HG03558 (cell line): ENCODE measurements around the gene BRD1.
"Not testable (repeated sequence)": the region's sequence is repeated elsewhere in the genome, so short reads cannot be mapped to it uniquely, and the experiment has no call there.

Experiments used
- ATAC-seq: cut with Tn5 transposase; IDR thresholded peaks from one replicate; pipeline ENCODE4 v1.9.1; 2021; ENCODE audit warnings: moderate number of reproducible peaks; ENCODE audit not compliant: unreplicated experiment; ENCODE audit errors: extremely low read depth

Gene BRD1

DNA sequence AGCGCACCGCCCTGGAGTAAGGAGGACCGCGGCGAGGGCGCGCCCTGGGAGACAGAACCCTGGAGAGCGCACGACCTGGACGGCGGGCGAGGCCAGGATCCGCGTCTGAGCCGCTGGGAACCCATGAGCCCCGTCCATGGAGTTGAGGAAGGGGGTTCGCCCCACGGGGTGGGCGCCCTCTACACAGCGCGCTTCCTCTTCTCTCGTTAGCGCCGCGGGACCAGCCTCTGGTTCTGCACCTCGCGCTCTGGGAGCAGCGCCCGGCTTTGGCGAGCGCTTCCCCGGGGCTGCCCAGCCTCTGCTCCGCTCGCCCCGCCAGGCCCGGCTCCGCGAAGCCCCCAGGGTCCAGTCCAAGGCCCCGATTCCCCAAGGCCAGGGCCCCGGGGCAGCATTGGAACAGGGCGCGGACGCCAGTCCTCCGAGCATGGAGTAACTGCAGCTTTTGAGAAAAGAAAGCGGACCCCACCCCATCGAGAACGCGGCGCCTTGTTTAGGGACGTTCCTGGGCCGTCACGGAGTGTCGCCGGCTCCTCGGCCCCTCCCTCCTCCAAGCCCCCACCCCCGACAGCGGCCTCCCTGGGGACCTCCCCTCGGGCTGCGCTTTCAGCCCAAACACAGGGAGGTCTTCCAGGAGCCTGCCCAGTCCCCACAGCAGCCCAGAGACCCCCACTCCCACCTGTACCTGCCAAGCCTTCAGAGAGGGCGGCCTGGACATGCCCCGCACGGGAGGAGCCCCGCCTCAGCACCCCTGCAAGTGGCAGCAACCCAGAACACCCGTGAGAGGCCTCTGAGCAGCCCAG is 56.2 kb downstream of the BRD1 start:
- no peak for ATAC-seq

- no peak for ATAC-seq
Measured at GRCh38 chr22:49770547-49771265, 57.0 kb downstream of the BRD1 start.

GRCh38 chr22:49769691-49770546 is 57.8 kb downstream of the BRD1 start:
- ATAC-seq = no peak

GRCh38 chr22:49768951-49769690 is 58.6 kb downstream of the BRD1 start:
- ATAC-seq = no peak

DNA sequence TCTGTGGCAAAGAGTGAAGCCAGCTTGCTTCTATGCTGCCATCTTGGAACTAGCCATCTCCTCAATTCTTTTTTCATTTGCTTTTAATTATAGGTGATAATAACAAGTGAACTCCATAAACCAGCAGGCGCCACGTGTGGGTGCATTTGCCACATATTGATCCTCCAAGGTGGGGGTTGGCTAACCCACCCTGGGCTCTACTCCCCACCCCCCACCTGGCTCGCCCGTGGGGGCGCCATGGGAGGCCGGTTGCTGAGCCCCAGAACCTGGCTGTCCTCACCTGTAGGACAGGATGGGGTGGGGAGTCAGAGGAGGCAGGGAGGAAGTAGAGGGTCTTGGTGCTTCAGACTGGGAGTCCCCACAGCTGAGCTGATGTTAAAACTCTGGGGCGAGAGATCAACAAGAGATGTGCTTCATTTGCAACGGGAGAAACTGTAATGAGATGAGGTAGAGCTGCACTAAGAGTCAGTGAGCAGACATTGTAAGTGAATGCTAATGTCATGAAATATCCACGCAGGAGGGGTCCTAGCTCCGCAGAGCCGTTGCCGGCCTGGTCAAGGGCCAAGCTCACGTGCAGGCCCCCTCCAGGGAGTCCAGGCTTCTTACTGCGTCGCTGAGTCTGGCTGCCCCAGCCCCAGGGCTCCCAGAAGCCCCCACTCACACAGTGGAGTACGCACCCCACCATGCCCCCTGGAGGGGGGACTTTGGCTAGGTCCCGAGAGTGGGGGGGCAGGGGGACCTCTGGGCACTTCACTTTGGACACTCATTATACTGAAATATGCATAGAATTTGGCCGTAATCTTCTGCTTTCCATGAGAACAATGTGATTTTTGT is 59.4 kb downstream of the BRD1 start:
- no peak for ATAC-seq

GRCh38 chr22:49767355-49768062 is 60.2 kb downstream of the BRD1 start:
- ATAC-seq = no peak

- ATAC-seq = no peak
Measured at GRCh38 chr22:49765951-49766350, 61.7 kb downstream of the BRD1 start.

GRCh38 chr22:49765091-49765771 is 62.4 kb downstream of the BRD1 start:
- no peak for ATAC-seq

DNA sequence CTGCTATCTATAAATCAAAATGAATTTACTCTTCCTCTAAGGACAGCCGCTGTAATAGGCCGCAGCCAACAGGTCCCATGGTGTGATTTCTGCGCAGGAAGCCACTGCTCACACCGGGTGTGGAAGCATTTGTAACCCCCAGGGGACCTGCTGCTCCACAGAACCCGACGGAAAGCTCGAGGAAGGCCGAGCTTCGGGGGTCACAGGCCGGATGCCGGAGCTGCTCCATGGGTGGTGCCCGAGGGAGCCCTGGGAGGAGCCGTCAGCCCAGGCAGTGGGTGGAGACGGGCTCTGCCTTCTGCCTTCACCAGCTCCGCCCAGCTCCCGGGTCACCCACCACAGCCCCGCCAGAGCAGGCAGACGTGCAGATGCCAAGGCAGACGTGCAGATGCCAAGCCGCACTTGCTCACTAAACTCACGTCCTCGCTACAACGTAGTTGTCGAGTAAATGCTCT is 63.5 kb downstream of the BRD1 start:
- ATAC-seq = no peak

DNA sequence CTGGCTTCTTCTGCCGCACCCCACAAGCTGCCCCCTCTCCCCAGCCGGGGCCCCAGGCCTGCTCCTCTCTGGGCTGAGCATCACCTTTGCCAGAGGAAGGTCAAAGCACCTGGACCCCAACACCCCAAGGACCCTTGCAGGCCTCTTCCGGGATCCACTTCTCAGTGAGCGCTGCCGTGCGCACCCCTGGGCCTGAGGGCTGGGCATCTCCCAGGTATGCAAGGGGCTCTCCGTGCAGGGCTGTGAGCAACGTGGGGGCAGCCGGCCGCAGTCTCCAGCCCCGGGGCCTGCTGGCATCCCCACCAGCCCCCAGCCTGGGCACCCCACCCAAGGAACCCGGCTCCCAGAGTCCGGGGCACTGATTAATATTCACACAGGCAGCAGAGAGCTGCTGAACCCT is 64.0 kb downstream of the BRD1 start:
- no peak for ATAC-seq

DNA sequence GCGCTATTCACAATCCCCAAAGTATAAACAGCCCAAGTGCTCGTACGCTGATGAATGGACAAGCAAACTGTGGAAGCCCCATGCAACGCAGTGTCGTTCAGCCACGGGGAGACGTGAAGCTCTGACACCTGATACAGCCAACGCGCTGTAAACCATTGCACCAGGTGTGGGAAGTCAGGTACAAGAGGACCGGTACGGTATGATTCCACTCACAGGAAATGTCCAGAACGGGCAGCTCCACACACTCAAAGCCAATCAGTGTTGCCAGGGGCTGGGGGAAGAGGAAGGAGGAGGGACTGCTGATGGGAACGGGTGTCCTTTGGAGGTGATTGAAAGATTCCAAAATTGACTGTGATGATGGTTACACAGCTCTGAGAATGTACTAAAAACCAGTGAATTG is 64.5 kb downstream of the BRD1 start:
- ATAC-seq = no peak

DNA sequence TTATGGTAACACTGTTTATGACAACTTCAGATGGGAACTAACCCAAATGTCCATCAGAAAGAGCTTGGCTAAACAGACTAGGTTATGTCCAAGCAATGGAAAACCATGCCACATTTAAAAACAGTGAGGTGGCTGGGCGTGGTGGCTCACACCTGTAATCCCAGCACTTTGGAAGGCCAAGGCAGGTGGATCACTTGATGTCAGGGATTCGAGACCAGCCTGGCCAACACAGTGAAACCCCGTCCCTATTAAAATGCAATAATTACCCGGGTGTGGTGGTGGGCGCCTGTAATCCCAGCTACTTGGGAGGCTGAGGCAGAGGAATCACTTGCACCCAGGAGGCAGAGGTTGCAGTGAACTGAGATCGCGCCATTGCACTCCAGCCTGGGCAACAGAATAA is 65.1 kb downstream of the BRD1 start:
- not testable (repeated sequence) for ATAC-seq

- ATAC-seq = no peak
Measured at GRCh38 chr22:49761836-49762235, 65.8 kb downstream of the BRD1 start.

- ATAC-seq = no peak
Measured at GRCh38 chr22:49760630-49761571, 66.8 kb downstream of the BRD1 start.

DNA sequence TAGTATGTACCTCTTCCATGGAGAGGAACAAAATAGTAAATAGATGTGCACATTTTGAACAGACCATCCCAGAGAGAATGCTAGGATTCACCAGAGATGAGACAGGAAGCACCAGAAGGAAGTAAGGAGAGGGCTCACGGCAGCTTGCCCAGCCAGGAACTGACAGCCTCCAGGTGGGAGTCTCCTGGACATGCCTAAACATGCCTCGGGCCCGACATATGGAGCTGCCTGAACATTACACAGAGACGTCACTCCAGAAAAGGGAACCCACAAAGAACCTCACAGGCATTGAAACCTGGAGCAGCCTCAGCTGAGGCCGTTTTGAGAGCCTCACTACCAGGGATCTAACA is 67.4 kb downstream of the BRD1 start:
- ATAC-seq = no peak

GRCh38 chr22:49756676-49757075 is 71.0 kb downstream of the BRD1 start:
- no peak for ATAC-seq

DNA sequence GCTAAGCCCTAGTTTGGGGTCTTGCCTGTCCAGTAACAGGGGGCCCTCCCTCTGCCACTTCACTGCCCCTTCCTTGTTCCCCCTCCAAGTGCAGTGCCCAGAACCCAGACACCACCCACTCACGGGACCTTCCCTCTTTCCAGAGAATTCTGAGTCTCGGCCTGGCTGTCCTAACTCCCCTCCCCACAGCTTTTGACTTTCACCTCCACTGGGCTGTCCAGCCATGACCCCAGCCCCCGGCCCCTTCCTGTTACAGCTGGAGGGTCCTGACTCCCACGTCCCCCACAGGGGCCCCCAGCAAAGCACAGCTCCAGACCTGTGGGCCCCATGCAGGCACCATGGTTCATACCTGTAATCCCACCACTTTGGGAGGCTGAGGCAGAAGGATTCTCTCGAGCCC is 71.5 kb downstream of the BRD1 start:
- ATAC-seq = no peak
